GM12891 (cell line): ENCODE measurements around the gene C4orf50.

Experiments used
- POLR2A ChIP-seq: IDR thresholded peaks from 2 replicates; pipeline ENCODE4 v1.6.1; 2011; ENCODE audit warnings: low read depth, low read length, control low read depth
- POU2F2 ChIP-seq: IDR thresholded peaks from 2 replicates; pipeline ENCODE4 v1.6.1; 2011; ENCODE audit warnings: low read depth, mild to moderate bottlenecking, control low read depth, low read length, moderate library complexity
- SPI1 ChIP-seq: IDR thresholded peaks from 2 replicates; pipeline ENCODE4 v1.6.1; 2011; ENCODE audit warnings: low read depth, low read length, control low read depth
- TAF1 ChIP-seq: IDR thresholded peaks from 2 replicates; pipeline ENCODE4 v1.6.1; 2011; ENCODE audit warnings: low read depth, low read length, control low read depth

- TF ChIP-seq SPI1 (no peak), POU2F2 (no peak), POLR2A (no peak), TAF1 (no peak)
Measured at GRCh38 chr4:6017030-6017429, 1.2 kb downstream of the C4orf50 start.
